GM21717 (cell line): ENCODE data around the gene CNTF.

Experiments
- ATAC-seq: cut with Tn5 transposase; IDR thresholded peaks from one replicate; pipeline ENCODE4 v1.9.1; 2021; ENCODE audit warnings: mild to moderate bottlenecking, moderate library complexity; ENCODE audit not compliant: unreplicated experiment

Gene CNTF

DNA sequence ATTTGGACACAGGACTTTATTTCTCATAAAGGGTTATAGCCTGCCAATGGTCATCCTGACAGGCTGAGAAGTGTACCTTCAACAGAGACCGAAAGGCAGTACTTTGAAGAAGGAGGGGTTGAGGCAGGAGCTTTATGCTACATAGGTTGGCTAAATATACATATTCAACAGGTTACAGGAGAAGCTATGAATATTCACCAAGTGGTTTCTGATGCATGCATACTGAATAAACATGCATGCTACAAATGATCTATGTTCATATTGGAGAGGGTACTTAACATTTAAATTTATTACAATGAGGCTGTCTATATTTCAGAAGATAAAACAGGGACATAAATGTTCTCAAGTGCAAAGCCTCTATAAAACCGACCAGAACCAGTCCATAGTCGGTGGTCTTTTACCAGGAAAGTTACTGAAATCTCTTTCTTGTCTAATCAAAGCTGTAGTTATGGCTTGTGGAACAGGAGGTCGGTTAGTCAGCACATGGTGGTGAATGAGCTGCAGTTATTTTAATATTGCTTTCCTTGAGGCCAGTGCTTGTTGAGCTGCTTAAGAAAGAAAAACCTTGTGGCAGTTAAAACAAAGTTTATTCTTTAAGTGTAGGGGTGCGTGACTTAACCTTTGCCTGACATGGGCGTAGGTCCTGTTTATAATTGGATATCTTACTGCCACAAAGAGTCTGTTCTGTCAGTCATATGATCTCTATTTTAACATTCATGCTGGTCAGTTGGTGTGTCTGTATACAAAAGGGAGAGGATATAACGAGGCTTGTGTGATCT lies 19.5 kb downstream of the CNTF start:
- no peak for ATAC-seq

DNA sequence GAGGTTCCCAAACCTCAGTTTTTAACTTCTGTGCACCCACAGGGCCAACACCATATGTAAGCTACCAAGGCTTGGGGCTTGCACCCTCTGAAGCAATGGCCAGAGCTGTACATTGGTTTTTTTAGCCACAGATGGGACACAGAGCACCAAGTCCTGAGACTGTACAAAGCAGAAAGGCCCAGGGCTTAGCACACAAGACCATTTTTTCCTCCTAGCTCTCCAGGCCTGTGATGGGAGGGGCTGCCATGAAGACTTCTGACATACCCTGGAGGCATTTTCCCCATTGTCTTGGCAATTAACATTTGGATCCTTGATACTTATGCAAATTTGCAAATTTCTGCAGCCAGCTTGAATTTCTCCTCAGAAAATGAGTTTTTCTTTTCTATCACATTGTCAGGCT lies 23.4 kb downstream of the CNTF start:
- no peak for ATAC-seq

DNA sequence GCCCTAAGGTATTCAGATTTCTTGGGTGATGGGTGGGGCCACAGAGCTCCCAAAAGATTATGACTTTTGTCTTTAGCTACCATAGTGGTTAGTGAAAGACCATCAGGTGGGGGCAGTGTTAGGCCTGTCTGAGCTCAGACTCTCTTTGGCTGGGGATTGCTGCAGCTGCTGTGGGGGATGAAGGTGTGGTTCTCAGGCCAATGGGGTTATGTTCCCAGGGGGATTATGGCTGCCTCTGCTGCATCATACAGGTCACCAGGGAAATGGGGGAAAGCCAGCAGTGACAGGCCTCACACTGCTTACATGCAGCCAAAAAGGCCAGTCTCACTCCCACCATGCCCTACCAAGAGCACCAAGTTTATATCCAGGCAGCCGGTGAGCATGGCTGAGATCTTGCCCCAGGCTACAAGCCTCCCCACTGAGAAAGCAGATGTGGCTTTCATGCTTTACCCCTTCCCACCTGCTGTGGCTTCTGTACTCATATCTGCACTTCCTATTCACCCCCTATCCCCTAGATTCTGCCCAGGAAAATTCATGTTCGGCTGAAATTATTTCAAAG lies 24.8 kb downstream of the CNTF start:
- ATAC-seq, result peak; percentile 88

DNA sequence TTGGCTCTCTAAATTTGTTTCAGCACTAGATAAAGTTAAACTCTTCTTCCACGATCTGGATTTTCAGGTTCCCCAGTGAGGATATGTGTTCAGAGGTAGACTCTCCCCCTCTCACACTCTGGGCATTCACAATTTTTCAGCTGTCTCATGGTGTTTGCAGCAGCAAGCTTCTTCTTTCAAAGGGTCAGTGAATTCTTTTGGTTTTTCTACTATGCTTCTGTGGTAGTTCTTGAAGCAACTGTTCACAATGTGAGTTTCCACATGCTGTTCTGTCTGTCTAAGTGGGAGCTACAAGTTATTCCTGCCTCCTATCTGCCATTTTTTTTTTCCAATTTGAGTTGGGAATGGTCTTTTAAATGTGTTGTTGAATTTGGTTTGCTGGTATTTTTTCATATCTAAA lies 25.4 kb downstream of the CNTF start:
- ATAC-seq, result peak; percentile 3

DNA sequence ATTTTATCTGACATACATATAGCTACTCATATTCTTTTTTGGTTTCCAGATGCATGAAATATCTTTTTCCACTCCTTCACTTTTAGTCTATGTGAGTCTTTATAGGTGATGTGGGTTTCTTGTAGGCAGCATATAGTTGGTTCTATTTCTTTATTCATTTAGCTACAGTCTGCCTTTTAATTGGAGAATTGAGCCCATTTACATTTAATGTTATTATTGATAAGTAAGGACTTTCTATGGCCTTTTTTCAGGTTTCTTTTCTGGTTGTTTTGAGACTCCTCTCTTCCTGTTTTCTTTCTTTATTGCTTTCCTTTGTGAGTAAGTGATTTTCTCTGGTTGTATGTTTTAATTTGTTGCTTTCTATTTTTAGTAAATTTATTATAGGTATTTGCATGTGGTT lies 27.2 kb downstream of the CNTF start:
- no peak for ATAC-seq

DNA sequence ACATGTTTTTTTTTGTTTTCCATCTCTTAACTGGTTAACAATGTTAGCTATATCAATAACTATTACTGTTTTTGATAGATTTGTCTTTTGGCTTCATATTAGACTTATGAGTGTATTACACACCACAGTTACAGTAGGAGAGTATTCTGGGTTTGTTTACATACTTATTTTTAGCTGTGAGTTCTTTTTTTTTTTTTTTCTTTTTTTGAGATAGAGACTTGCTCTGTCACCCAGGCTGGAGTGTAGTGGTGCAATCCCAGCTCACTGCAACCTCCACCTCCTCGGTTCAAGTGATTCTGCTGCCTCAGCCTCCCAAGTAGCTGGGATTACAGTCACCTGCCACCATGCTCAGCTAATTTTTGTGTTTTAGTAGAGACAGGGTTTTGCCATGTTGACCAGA lies 28.0 kb downstream of the CNTF start:
- no peak for ATAC-seq

DNA sequence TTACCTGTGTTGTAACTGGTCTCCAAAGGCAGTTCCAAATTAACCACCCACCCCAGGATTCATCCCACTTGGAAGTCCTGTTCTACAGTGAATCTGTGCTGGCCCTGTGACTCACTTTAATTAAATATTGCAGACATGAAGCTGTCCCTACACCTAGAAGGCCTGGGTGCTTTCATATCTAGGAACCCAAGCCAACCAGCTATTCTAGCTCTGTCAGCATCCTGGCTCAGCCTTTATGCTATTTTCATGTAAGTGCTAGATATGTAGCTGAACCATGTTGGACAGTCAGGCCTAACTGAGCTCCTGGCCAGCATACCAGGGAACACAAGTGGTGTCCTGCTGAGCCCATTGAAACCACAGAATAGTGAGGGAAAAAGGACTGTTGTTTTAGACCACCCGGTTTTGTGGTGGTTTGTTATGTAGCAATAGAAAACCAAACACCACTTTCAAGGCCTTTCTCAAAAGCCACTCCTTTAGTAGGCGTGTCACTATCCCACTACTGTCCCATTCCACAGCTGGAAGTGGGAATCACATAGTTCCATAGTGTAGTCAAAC lies 30.3 kb downstream of the CNTF start:
- ATAC-seq, result no peak

DNA sequence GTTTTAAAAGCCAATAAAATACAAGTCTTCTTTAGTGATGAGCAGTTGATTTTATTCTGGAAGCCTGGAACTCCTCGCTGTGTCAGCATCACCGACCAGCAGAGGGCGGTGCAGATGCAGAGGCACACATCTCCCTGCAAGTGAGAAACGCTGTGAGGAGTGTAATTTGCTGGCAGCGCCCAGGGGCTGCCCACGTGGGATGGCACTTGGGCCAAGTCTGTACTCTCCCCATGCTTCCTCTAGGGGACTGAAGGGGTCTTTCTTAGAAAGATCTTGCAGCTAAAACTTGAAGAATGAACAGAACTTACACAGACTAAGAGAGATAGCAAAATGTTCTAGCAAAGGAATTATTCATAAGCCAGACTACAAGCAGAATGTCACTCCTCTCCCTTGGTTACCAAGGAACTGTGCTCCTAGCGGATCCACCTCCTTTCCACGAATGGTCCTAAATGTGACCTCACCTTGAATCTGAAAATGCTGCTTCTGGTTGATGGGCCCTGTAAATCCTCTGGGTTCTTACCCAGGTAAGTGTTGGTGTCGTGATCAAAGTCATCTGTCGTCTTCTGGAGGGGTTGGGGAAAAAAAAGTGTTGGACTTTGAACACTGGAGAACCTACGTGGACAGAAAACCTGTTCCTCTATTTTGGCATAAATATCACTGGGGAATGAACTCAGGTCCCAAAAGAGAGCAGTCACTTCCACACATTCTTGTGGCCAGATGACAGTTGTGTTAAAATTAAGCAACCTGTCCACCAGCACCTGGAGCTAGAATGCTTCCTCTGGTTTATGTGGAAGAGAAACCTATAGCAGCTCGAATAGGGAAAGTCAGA lies 31.8 kb downstream of the CNTF start:
- peak; percentile 86 for ATAC-seq

DNA sequence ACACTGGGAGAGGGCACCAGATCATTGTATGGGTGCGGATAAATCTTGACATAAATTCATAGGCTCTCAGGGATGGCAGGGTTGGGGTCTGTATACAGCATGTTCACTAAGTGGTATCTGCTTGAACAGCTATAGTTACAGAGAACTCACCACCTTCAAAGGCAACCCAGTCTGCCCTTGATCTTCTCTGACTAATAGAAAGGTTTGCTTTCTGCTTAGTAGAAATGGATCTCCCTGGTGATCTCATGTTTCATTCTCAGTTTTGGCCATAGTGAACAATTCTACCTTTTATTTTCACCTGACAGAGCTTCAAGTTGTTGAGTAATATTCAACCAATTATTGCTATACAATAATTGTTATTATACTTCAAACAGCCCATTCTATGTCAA lies 32.4 kb downstream of the CNTF start:
- peak; percentile 64 for ATAC-seq

DNA sequence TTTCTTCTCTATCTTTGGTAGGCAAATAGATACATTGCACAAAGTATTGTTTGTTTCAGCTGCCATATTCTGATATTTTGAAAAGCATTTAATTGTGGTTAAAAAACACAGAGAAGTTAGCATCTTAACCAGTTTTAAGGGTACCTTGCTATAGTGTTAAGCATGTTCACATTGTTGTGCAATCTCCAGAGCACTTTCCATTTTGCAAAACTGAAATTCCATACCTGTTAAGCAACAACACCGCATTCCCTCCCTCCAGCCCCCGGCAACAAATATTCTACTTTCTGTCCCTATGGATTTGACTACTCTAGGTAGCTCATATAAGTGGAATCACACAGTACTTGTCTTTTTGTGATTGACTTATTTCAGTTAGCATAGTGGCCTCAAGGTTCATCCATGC lies 33.9 kb downstream of the CNTF start:
- no peak for ATAC-seq

DNA sequence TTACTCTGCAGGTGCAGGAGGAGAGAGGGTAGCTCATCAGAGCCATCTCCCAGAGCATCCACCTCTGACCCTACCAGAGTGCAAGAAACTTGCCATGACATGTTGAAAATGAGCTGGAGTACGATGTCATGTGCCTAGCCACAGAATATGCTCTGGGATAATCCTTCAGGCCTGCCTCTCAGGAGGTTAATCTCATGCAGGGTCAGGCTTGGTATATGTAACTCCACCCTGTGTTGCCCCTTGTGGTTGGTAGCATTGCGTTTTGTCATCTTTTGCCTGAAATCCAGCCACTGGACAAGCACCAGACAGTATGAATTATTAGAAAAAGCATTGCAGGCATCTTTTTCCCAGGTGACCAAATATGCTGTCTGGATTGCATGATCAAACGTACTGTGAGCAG lies 36.2 kb downstream of the CNTF start:
- ATAC-seq, result no peak

DNA sequence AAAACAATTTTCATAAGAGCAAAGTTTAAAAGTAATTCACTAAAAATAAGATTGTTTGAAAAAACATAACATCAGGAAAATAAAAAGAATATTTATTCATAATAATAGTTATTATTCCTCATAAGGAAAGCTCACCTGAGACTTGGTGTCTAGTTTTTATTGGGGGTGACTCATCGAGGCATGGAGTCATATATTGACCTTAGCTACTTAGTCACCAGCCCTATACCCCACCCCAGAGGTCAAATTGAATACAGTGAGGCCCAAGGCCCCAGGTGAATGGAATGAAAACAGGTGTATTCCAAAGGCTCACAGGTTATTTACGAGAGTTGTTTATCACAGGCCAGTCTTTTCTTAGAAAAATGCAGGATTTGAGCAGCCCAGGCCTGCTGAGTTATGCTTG lies 36.9 kb downstream of the CNTF start:
- ATAC-seq, result no peak

DNA sequence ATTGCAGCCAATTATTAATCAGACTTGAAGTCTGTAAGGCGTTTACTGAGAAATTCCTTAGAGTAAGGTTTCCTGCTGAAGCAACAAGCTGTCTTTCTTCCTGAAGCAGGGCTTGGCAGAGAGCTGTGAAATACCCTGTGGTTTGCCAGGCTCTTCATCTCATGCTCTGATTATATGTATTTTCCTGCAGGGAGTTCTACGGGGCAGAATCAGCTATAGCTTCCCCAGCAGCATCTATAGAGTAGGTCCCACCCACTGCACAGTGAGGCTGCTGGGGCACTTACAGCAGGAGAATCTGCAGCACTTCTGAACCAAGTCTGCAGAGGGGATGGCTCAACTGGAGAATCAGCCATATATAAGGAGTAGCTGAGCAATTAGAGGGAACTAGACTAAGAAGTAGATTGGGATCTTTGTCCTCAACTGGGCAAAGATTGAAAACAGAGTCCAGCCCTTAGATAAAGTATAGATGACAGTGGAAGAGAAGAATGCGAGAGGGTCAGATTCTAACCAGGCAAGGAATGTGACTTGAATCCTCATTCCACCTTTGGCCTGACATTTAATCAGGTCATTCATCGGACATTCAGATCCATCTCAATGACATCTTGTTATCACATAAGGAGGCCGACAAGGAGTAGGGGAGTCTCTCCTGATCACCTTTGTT lies 37.6 kb downstream of the CNTF start:
- no peak for ATAC-seq

DNA sequence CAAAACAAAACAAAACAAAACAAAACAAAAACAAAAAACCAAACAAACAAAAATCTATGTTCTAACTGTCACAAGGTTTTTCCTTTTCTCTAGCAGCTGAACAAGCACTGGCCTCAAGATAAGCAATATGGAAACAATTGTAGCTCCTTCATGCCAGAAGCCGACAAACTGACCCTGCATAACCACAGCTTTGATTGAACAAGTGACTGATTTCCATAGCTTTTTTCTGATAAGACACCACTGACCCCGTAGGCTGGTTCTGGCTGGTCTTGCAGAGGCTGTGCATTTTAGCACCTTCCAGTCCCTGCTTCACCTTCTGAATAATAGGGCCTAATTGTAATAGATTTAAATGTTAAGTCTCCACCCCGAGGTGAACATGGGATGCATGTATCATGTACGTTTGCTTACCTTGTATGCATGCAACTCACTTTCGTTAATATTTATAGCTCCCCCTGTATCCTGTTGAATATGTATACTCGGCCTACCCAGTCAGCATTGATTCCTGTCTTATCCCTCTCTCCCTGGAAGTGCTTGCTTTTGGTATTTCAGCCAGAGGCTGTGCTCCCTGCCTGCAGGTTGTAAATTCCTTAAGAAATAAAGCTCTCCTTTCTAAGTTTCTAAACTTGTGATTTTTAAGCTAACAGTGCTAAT lies 49.6 kb downstream of the CNTF start:
- no peak for ATAC-seq

DNA sequence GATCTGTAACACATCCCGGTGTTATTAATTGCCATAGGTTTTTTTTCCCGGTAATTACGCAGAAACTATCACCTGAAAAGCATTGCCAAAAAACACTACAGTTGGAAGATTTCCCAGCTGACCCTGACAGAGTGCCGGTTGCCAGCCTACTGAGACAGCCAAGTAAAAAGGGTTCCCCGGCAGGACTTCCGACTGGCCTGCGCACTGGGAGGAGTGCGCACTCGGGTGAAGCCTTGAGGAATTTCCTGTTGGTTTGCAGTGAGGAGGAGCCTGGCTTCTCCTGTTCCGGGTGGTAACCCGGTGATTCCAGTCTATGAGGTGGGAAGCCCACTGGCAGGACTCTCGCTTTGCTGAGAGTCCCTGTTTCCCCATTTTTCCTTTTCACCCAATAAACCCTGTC lies 52.1 kb downstream of the CNTF start:
- ATAC-seq, result no peak
